GM18907 (cell line): ENCODE measurements around the gene CD300A.
"Not testable (repeated sequence)": the region's sequence is repeated elsewhere in the genome, so short reads cannot be mapped to it uniquely, and the experiment has no call there.

Experiments used
- ATAC-seq: cut with Tn5 transposase; IDR thresholded peaks from one replicate; pipeline ENCODE4 v1.9.1; 2021; ENCODE audit warnings: mild to moderate bottlenecking, moderate library complexity; ENCODE audit not compliant: unreplicated experiment

CD300A gene

DNA sequence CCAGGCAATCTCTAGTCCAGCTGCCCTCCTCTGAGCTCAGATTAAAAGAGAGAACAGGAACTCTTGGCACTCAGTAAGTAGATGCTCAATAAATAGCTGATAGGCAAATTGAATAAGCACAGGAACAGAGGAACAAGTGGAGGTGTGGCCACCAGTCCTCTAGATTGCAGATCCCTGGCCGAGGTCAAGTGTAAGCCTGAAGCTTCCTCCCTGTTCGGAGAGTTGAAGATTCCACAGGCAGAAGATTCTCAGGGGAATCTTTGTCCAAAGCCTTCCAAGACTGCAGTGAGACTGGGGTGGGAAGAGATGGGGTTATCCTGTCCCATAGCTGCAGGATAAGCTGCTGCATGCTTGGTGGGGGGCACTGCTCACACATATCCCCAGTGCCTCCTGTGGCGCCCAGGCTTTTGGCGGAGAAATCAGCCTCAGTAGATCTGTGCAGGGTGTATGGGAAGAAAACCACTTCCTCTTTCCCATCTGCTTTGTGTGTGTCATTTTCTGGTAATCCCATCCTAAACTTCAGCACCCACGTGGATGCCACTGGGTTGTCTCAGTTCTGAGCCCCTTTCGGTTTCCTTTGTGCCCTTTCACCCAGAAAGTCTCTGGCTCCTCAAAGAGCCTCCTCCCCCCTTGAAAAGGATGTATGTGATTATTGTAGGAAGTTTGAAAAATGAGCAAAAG is 12.1 kb downstream of the CD300A start:
- ATAC-seq = no peak

DNA sequence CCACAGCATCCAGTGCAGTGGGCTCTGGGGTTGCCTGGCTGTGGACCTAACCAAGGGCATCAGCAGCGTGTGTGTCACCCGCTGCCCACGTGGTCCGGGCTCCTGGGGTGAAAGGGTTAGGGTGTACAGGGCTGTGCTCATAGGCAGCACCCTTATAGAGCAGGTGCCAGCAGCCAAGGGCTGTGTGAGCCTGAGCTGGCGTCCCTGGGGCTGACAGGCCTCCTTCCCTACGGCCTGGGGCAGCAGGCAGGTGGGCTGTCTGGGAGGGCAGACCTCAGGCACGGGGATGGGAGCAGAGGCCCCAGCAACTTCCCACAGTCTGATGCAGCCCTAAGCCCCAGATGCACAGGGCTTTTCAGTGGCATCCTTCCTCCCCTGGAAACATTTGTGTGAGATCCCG is 13.9 kb downstream of the CD300A start:
- no peak for ATAC-seq

- no peak for ATAC-seq
Observed at GRCh38 chr17:74481621-74482020, 15.2 kb downstream of the CD300A start.

GRCh38 chr17:74484066-74484465 is 17.6 kb downstream of the CD300A start:
- ATAC-seq = no peak

- ATAC-seq = no peak
Observed at GRCh38 chr17:74485022-74485743, 18.7 kb downstream of the CD300A start.

DNA sequence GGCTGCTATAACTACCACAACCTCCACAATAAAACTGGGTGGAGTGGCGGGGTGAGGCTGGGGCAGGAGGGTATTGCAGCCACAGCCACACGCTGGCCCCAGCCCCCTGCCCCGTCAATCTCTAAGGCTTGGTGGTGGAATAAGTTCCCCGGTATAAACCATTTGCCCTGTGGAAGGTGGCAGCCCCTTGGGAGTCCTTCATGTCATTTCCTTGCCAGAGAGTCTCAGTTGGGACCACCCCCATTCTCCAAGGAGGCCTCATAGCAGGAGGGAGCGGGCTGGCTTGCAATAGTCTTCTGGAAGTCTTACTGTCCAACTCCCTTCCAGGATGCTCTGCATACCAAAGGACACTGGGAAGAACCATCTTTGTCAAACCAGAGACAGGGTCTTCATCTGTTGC is 19.4 kb downstream of the CD300A start:
- ATAC-seq = no peak

GRCh38 chr17:74488276-74488675 is 21.8 kb downstream of the CD300A start:
- not testable (repeated sequence) for ATAC-seq

- no peak for ATAC-seq
Observed at GRCh38 chr17:74490716-74491115, 24.3 kb downstream of the CD300A start.

GRCh38 chr17:74491626-74492025 is 25.2 kb downstream of the CD300A start:
- no peak for ATAC-seq

DNA sequence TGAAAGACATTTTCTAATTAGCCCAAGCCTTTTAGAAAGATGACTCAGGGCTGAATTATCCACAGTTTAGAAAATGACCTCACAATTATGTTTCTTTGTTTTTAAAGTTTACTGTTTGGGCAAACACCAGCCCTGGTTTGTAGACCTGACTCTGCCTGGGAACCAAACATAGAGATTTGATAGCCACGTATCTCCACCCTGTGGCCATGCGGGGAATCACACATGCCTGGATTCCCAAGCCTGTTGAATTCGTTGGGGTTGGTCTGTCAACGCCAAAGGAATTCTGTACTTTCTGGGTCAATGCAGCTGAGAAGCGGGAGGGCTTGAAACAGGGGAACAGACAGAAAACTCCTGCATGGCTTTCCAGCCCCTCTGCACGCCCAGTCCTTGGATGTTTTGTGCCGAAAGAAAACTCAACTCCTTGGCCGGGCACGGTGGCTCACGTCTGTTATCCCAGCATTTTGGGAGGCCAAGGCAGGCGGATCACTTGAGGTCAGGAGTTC is 26.9 kb downstream of the CD300A start:
- ATAC-seq = no peak

GRCh38 chr17:74497471-74497870 is 31.0 kb downstream of the CD300A start:
- ATAC-seq = no peak

DNA sequence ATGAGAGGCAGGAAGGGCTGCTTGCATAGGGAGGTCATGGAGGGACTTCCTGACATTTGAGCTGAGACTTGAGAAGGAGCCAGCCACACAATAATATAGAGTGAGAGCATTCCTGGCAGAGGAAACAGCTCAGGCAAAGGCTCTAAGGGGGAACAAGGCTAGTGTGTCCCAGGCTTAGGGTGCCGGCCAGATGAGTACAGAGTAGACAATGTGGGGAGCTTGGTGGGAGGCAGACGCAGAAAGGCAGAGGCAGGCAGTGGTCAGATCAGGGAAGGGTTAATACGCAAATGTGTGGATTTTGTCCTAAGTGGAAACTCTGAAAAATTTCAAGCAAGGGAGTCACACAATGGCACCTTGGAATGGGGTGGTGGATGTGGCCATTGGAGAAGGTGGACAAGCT is 33.6 kb downstream of the CD300A start:
- no peak for ATAC-seq

DNA sequence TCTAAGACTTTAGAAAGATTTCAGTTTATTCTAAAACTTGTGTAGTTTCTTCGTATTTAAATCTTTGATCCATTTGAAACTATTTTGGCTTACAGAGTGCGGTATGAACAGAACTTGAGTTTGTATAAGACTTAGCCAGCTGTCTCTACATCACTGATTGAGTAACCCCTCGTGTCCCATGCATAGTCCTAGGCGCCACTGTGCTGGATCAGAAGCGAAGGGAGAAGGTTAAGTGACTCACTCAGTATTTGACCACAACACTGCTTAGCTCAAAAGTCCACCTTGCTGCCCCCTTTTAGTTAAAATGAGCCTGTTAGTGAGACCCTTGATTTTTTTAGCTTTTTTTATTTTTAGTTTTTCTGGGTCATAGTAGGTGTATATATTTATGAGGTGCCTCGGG is 36.4 kb downstream of the CD300A start:
- no peak for ATAC-seq

- not testable (repeated sequence) for ATAC-seq
Observed at GRCh38 chr17:74503949-74504348, 37.5 kb downstream of the CD300A start.

- no peak for ATAC-seq
Observed at GRCh38 chr17:74508156-74508555, 41.7 kb downstream of the CD300A start.

GRCh38 chr17:74512036-74512435 is 45.6 kb downstream of the CD300A start:
- no peak for ATAC-seq

DNA sequence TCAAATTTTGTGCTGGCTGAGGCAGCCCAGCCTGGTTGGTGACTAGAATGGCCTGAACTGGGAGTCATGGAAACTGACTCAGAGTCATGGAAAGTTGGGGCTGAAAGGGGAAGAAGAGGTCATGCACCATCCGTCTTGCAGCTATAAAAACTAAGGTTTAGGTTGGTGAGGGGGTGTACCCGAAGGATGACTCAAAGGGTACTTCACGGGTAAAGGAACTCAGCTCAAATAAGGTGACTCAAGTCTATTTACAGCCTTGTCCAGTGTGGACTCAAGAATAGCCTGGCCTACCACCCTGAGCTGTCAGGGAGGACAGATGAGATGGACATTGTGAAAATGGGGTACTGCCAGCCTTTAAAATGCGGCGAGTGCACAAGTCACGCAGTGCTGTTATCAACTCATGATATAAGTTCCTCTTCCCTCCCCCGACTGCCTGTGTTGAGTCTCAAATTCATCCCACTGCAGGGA is 46.2 kb downstream of the CD300A start:
- ATAC-seq = peak; percentile 65

- ATAC-seq = no peak
Observed at GRCh38 chr17:74513987-74514631, 47.7 kb downstream of the CD300A start.

- no peak for ATAC-seq
Observed at GRCh38 chr17:74514632-74515334, 48.3 kb downstream of the CD300A start.

- no peak for ATAC-seq
Observed at GRCh38 chr17:74515941-74516340, 49.5 kb downstream of the CD300A start.
